ENCODE results near the gene LRRC3B. TPM values are rescaled to one million over a fixed set of nuclear protein-coding genes. Genes with fewer than 3 reads are reported as not detected.

Gene LRRC3B
- total RNA-seq, 2 experiments from 2014 or later = not detected

GRCh38 chr3:26675336-26675735 is 52.8 kb downstream of the LRRC3B start:
- ChIA-PET POLR2A (no interaction called here), CTCF (ENCODE audit: unreplicated experiment) (no interaction called here)
- H3K9me3 ChIP-seq (ENCODE audit: low read length) = no peaks in the 10 kb centered on the region
- no TSS peak for BruUV-seq (replicated peaks)
- intact Hi-C loops (cut with micrococcal nuclease; ENCODE audit: unreplicated experiment) = no loop called here
- no peaks in the 10 kb centered on the region for H3K36me3 ChIP-seq (ENCODE audit: insufficient read depth, low read length)
- no peaks in the 10 kb centered on the region for H4K20me1 ChIP-seq (ENCODE audit: insufficient read depth, low read length)
- no peak overlapping the region for H3K27ac ChIP-seq (ENCODE audit: low read depth, low read length, poor library complexity, severe bottlenecking)
- H3K9me2 ChIP-seq (ENCODE audit: insufficient read depth, low read length) = no peaks in the 10 kb centered on the region
- no peak overlapping the region for H2AFZ ChIP-seq (ENCODE audit: low read length)
- no peak for DNase-seq (ENCODE audit: low spot score)
- H3K79me2 ChIP-seq (ENCODE audit: insufficient read depth, low read depth, low read length) = no peaks in the 10 kb centered on the region
- TF ChIP-seq EZH2phosphoT487 (IDR thresholded peaks at IDR 0.05; ENCODE audit: borderline replicate concordance, low read depth, low read length) = no peak
- TF ChIP-seq CTCF (conservative IDR thresholded peaks at IDR 0.05; ENCODE audit: low read length) = no peak
- no peak overlapping the region for H3K4me3 ChIP-seq (ENCODE audit: low read depth, low read length, poor library complexity, severe bottlenecking)
- H3K4me2 ChIP-seq (ENCODE audit: low read length) = no peak overlapping the region
- H3K4me1 ChIP-seq (ENCODE audit: insufficient read depth, low read length, poor library complexity, severe bottlenecking) = no peaks in the 10 kb centered on the region

- Histone ChIP-seq H3K79me2 (ENCODE audit: insufficient read depth, low read depth, low read length) (no peaks in the 10 kb centered on the region), H3K27ac (ENCODE audit: low read depth, low read length, poor library complexity, severe bottlenecking) (no peak overlapping the region), H3K4me2 (ENCODE audit: low read length) (no peak overlapping the region), H3K36me3 (ENCODE audit: insufficient read depth, low read length) (no peaks in the 10 kb centered on the region), H3K9me3 (ENCODE audit: low read length) (no peaks in the 10 kb centered on the region), H3K4me1 (ENCODE audit: insufficient read depth, low read length, poor library complexity, severe bottlenecking) (no peaks in the 10 kb centered on the region), H2AFZ (ENCODE audit: low read length) (no peak overlapping the region), H3K9me2 (ENCODE audit: insufficient read depth, low read length) (no peaks in the 10 kb centered on the region), H4K20me1 (ENCODE audit: insufficient read depth, low read length) (no peaks in the 10 kb centered on the region), H3K4me3 (ENCODE audit: low read depth, low read length, poor library complexity, severe bottlenecking) (no peak overlapping the region)
- no TSS peak for BruUV-seq (replicated peaks)
- ChIA-PET CTCF (ENCODE audit: unreplicated experiment) (no interaction called here), POLR2A (no interaction called here)
- DNase-seq (ENCODE audit: low spot score) = no peak
- intact Hi-C loops (cut with micrococcal nuclease; ENCODE audit: unreplicated experiment) = no loop called here
- TF ChIP-seq CTCF (conservative IDR thresholded peaks at IDR 0.05; ENCODE audit: low read length) (no peak), EZH2phosphoT487 (IDR thresholded peaks at IDR 0.05; ENCODE audit: borderline replicate concordance, low read depth, low read length) (no peak)
Observed at GRCh38 chr3:26681632-26682031, 59.1 kb downstream of the LRRC3B start.

- no peak for DNase-seq (ENCODE audit: low spot score)
- Histone ChIP-seq H3K9me3 (ENCODE audit: low read length) (no peaks in the 10 kb centered on the region), H3K36me3 (ENCODE audit: insufficient read depth, low read length) (no peaks in the 10 kb centered on the region), H2AFZ (ENCODE audit: low read length) (no peak overlapping the region), H3K4me2 (ENCODE audit: low read length) (no peak overlapping the region), H3K4me1 (ENCODE audit: insufficient read depth, low read length, poor library complexity, severe bottlenecking) (no peaks in the 10 kb centered on the region), H3K79me2 (ENCODE audit: insufficient read depth, low read depth, low read length) (no peaks in the 10 kb centered on the region), H3K27ac (ENCODE audit: low read depth, low read length, poor library complexity, severe bottlenecking) (no peak overlapping the region), H3K9me2 (ENCODE audit: insufficient read depth, low read length) (no peaks in the 10 kb centered on the region), H3K4me3 (ENCODE audit: low read depth, low read length, poor library complexity, severe bottlenecking) (no peak overlapping the region), H4K20me1 (ENCODE audit: insufficient read depth, low read length) (no peaks in the 10 kb centered on the region)
- TF ChIP-seq CTCF (conservative IDR thresholded peaks at IDR 0.05; ENCODE audit: low read length) = no peak
- TF ChIP-seq EZH2phosphoT487 (IDR thresholded peaks at IDR 0.05; ENCODE audit: borderline replicate concordance, low read depth, low read length) = no peak
- BruUV-seq (replicated peaks) = no TSS peak
- POLR2A ChIA-PET = no interaction called here
- intact Hi-C loops (cut with micrococcal nuclease; ENCODE audit: unreplicated experiment) = no loop called here
- CTCF ChIA-PET (ENCODE audit: unreplicated experiment) = no interaction called here
Observed at GRCh38 chr3:26682406-26682805, 59.8 kb downstream of the LRRC3B start.

All from OCI-LY7 (cell line).